Duodenal mucosa (tissue), 2 donors: Measurements from ENCODE around the gene RFX8.

ENCODE experiments used
- H3K27ac ChIP-seq: one replicate; pipeline ENCODE4 v1.7.0; 2013; ENCODE audit warnings: low read depth, low read length
- H3K27me3 ChIP-seq, 2 donors: one replicate each; pipeline ENCODE4 v1.7.0; 2013; ENCODE audit warnings: low read length in 2 of 2, control low read depth in 1 of 2; ENCODE audit not compliant: insufficient read depth in 2 of 2, control insufficient read depth in 1 of 2
- H3K36me3 ChIP-seq, 2 donors: one replicate each; pipeline ENCODE4 v1.7.0; 2013; ENCODE audit warnings: low read length in 2 of 2, control low read depth in 1 of 2; ENCODE audit not compliant: insufficient read depth in 2 of 2, control insufficient read depth in 1 of 2
- H3K4me1 ChIP-seq, 2 donors: one replicate each; pipeline ENCODE4 v1.7.0; 2013; ENCODE audit warnings: low read length in 2 of 2, control low read depth in 1 of 2; ENCODE audit not compliant: insufficient read depth in 2 of 2, control insufficient read depth in 1 of 2
- H3K4me3 ChIP-seq, 2 donors: one replicate each; pipeline ENCODE4 v1.7.0; 2013; ENCODE audit warnings: low read length in 2 of 2, low read depth in 1 of 2
- H3K9ac ChIP-seq, 2 donors: one replicate each; pipeline ENCODE4 v1.7.0; 2013; ENCODE audit warnings: low read length in 2 of 2, low read depth in 1 of 2
- H3K9me3 ChIP-seq, 2 donors: one replicate each; pipeline ENCODE4 v1.7.0; 2013; ENCODE audit warnings: low read length in 2 of 2, control low read depth in 1 of 2; ENCODE audit not compliant: control insufficient read depth in 1 of 2

The RFX8 gene

DNA sequence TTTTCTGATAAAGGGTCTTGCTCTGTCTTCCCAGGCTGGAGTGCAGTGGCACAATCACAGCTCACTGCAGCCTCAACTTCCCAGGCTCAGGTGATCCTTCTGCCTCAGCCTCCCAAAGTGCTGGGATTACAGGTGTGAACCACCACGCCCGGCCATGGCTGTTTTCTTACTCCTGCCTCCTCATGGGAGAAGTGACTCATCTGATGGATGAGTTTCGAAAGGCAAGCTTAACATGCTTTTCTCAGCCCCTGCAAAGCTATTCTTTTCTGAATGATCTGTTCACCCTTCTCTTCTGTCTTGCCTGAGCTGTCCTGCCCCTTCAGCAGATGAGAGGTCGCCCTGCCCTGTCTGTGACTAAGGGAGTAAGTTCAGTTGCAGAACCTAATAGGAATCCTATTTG is 86.7 kb downstream of the RFX8 start:
- Histone ChIP-seq H3K27me3 (peaks cover 29 to 38% of the 10 kb centered on the region in 2 donors), H3K27ac (no peak overlapping the region), H3K9ac (no peak overlapping the region), H3K4me3 (no peak overlapping the region), H3K4me1 (peaks cover 4 to 11% of the 10 kb centered on the region in 2 donors), H3K36me3 (no peaks in the 10 kb centered on the region), H3K9me3 (no peaks in the 10 kb centered on the region)

DNA sequence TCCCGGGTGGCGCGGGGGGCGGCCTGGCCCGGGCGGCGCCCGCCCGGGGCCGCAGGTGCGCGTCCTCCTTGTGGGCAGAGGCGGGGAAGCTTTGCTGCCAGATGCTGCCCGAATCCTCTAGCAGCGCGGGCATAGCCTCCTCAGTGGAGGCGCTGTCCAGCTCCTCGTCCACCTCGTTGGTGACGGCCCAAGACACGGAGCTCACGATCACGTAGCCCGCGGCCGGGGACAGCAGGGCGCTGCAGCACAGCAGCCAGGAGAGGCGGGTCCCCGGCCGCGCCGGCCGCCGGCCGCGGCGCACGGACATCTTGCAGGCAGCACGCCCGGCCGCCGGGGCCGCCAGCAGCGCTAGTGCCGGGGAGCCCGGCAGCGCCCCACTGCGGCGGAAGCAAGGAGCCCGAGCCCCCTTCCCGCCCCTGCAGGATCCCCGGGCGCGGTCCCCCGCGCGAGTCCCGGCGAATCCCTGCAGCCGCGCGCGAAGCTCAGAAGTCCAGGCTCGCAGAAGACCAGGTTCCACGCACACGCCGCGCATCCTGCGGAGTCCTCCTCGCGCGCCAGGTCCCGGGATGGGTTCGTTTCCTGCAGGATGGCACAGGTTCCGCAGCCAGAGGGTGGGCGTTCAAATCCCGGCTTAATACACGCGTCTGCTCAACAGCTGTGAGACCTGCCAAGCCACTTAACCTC is 87.6 kb downstream of the RFX8 start, which contains the start of gene CREG2:
TSS of gene CREG2 (minus strand) at position 353 of the 684 bp plus-strand sequence. CDS start at position 307, 46 bp downstream.
- Histone ChIP-seq H3K4me1 (peaks cover 4 to 11% of the 10 kb centered on the region in 2 donors), H3K36me3 (no peaks in the 10 kb centered on the region), H3K4me3 (peak within 1 kb of the TSS; percentile 52 to 59), H3K9me3 (no peaks in the 10 kb centered on the region), H3K27ac (no peak within 1 kb of the TSS), H3K27me3 (peaks cover 29 to 38% of the 10 kb centered on the region in 2 donors), H3K9ac (no peak within 1 kb of the TSS)

DNA sequence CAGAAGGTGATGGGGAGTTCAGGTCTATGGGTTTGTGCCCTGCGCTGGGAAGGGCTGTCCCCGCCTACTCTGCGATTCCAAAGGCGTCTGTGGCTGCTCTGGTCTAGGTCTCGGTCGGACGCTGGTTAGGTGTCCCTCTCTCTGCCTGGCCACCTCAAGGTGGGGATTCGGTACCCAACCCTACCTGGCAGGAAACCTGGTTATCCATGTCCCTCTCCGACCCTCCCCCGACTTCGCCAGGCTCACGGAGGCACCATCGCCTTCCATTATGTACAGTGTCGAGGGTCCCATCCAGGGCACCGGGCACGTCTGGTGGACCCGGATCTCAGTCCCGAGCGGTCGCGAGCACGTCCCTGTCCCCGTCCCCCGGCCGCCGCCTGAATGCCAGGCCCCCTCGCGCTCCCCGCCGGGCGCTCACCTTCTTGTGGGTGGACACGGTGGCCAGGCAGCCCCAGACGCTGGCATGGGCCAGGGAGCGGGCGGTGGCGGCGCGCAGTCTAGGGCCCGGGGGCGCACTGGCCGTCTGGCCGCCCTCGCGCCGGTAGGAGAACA is 88.2 kb downstream of the RFX8 start:
- peaks cover 29 to 38% of the 10 kb centered on the region in 2 donors for H3K27me3 ChIP-seq
- H3K9ac ChIP-seq = no peak overlapping the region
- no peaks in the 10 kb centered on the region for H3K9me3 ChIP-seq
- no peak overlapping the region for H3K27ac ChIP-seq
- H3K4me1 ChIP-seq = peaks cover 4 to 11% of the 10 kb centered on the region in 2 donors
- no peaks in the 10 kb centered on the region for H3K36me3 ChIP-seq
- peak overlapping the region; percentile 52 to 59 for H3K4me3 ChIP-seq

DNA sequence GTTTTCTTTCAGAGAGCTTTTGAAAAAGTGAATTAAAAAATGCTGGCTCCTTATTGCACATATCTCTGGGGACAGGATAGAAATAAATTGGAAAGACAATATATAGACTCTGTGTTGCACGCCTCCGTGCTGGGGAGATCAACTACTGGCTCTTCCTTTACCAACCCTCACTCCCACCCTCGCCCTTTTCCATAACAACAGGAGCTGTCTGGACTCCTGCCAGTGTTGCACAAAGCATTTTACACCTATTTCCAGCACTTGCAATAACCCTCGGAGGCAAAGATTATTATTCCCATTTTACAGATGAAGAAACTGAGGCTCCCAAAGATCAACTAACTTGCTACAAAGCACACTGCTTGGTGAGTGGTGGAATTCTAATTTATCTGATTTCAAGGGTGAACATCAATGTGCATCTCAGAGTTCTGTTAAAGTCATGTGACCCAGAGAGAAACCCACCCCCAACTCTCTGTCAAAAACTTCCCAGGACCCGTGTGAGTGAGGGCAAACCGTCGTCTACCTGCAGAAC is 91.8 kb downstream of the RFX8 start:
- Histone ChIP-seq H3K36me3 (no peaks in the 10 kb centered on the region), H3K4me3 (no peak overlapping the region), H3K27me3 (peaks cover 23 to 32% of the 10 kb centered on the region in 2 donors), H3K4me1 (peaks cover 4 to 11% of the 10 kb centered on the region in 2 donors), H3K27ac (no peak overlapping the region), H3K9ac (no peak overlapping the region), H3K9me3 (no peaks in the 10 kb centered on the region)

GRCh38 chr2:101382442-101382841 is 92.5 kb downstream of the RFX8 start:
- Histone ChIP-seq H3K36me3 (no peaks in the 10 kb centered on the region), H3K27me3 (peaks cover 16 to 25% of the 10 kb centered on the region in 2 donors), H3K4me1 (peaks cover 1 to 7% of the 10 kb centered on the region in 2 donors), H3K9ac (no peak overlapping the region), H3K27ac (no peak overlapping the region), H3K9me3 (no peaks in the 10 kb centered on the region), H3K4me3 (no peak overlapping the region)

- Histone ChIP-seq H3K27me3 (peaks cover under 1 to 9% of the 10 kb centered on the region in 2 donors), H3K9ac (no peak overlapping the region), H3K4me1 (no peaks in the 10 kb centered on the region), H3K36me3 (no peaks in the 10 kb centered on the region), H3K9me3 (no peaks in the 10 kb centered on the region), H3K27ac (no peak overlapping the region), H3K4me3 (no peak overlapping the region)
Measured at GRCh38 chr2:101380376-101380775, 94.5 kb downstream of the RFX8 start.

- Histone ChIP-seq H3K27ac (no peak overlapping the region), H3K27me3 (peaks cover 0 to 4% of the 10 kb centered on the region in 2 donors), H3K9me3 (no peaks in the 10 kb centered on the region), H3K4me3 (no peak overlapping the region), H3K36me3 (no peaks in the 10 kb centered on the region), H3K9ac (no peak overlapping the region), H3K4me1 (no peaks in the 10 kb centered on the region)
Measured at GRCh38 chr2:101379091-101379490, 95.8 kb downstream of the RFX8 start.

GRCh38 chr2:101375653-101376052 is 99.3 kb downstream of the RFX8 start:
- Histone ChIP-seq H3K9me3 (no peaks in the 10 kb centered on the region), H3K9ac (no peak overlapping the region), H3K27ac (no peak overlapping the region), H3K4me3 (no peak overlapping the region), H3K36me3 (no peaks in the 10 kb centered on the region), H3K4me1 (no peaks in the 10 kb centered on the region), H3K27me3 (no peaks in the 10 kb centered on the region)

DNA sequence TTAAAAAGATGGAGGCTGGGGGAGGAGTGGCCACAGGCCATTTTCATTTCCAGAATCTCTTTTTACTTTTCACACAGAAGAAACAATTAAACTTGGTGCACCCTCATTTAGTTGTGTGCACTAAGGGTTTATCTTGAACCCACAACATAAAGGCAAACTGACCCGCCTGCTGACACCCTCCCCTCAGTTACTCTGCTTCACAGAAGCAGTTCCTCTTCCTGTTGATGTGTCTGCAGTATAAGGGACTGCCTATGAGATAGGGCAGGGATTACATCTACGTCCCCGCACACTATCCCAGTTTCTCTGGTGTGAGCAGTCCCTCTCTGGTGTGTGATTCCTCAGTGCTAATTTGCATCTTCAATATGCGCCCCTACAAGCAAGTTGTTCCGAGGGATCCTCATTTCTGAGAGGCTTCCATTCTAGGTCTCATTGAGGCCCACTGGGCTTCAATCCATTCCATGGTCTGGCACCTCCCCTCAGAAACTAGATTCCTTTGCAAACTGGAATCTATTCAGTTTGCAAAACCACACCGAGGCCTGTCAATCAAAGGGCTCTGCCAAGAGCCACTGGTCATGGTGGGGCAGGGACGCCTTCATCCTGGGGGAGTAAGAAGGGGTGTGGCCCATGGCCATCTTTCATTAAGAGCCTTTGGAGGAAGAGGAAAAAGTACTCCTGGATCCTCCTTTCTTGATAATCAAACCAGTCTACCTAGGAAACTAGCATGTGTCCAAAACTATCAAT is 99.9 kb downstream of the RFX8 start:
- H3K27ac ChIP-seq = no peak overlapping the region

DNA sequence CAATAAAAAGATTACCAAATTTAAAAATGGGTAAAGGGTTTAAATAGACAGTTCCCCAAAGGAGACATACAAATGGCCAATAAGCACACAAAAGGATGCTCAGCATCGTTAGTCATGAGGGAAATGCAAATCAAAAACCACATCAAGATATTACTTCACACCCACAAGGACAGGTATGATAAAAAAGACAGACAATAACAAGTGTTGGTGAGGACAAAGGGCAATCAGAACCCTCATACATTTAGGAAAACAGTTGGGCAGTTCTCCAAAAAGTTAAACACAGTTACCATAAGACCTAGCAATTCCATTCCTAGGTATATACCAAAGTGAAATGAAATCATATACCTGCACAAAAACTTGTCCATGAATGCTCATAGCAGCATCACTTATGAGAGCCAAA is 102.1 kb downstream of the RFX8 start:
- H3K4me1 ChIP-seq = no peaks in the 10 kb centered on the region
- H3K4me3 ChIP-seq = no peak overlapping the region
- H3K36me3 ChIP-seq = no peaks in the 10 kb centered on the region
- no peak overlapping the region for H3K27ac ChIP-seq
- no peak overlapping the region for H3K9ac ChIP-seq
- H3K9me3 ChIP-seq = no peaks in the 10 kb centered on the region
- no peaks in the 10 kb centered on the region for H3K27me3 ChIP-seq

More for the DNA sequence above, 99.9 kb downstream of the RFX8 start:
- no peaks in the 10 kb centered on the region for H3K27me3 ChIP-seq
- H3K36me3 ChIP-seq = no peaks in the 10 kb centered on the region
- H3K4me1 ChIP-seq = no peaks in the 10 kb centered on the region
- H3K4me3 ChIP-seq = no peak overlapping the region
- H3K9me3 ChIP-seq = no peaks in the 10 kb centered on the region
- H3K9ac ChIP-seq = no peak overlapping the region
